ENCODE measurements around the gene FCRLA.
"Not testable (repeated sequence)": the region's sequence is repeated elsewhere in the genome, so short reads cannot be mapped to it uniquely, and the experiment has no call there.

FCRLA gene

GRCh38 chr1:161676958-161677689 lies 29.9 kb upstream of the FCRLA start:
- no peak for DNase-seq (ENCODE audit: low read depth)
- TF ChIP-seq, protein P1, sequence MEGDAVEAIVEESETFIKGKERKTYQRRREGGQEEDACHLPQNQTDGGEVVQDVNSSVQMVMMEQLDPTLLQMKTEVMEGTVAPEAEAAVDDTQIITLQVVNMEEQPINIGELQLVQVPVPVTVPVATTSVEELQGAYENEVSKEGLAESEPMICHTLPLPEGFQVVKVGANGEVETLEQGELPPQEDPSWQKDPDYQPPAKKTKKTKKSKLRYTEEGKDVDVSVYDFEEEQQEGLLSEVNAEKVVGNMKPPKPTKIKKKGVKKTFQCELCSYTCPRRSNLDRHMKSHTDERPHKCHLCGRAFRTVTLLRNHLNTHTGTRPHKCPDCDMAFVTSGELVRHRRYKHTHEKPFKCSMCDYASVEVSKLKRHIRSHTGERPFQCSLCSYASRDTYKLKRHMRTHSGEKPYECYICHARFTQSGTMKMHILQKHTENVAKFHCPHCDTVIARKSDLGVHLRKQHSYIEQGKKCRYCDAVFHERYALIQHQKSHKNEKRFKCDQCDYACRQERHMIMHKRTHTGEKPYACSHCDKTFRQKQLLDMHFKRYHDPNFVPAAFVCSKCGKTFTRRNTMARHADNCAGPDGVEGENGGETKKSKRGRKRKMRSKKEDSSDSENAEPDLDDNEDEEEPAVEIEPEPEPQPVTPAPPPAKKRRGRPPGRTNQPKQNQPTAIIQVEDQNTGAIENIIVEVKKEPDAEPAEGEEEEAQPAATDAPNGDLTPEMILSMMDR (IDR thresholded peaks at IDR 0.05; ENCODE audit: insufficient read depth, low read depth, low read length, missing control alignments) = no peak
- H3K4me3 ChIP-seq (ENCODE audit: low read length) = no peak overlapping the region

- DNase-seq (ENCODE audit: low read depth) = no peak
- H3K4me3 ChIP-seq (ENCODE audit: low read length) = no peak overlapping the region
- TF ChIP-seq, protein P1 (IDR thresholded peaks at IDR 0.05; ENCODE audit: insufficient read depth, low read depth, low read length, missing control alignments) = no peak
Measured at GRCh38 chr1:161678500-161678899, 28.5 kb upstream of the FCRLA start.

DNA sequence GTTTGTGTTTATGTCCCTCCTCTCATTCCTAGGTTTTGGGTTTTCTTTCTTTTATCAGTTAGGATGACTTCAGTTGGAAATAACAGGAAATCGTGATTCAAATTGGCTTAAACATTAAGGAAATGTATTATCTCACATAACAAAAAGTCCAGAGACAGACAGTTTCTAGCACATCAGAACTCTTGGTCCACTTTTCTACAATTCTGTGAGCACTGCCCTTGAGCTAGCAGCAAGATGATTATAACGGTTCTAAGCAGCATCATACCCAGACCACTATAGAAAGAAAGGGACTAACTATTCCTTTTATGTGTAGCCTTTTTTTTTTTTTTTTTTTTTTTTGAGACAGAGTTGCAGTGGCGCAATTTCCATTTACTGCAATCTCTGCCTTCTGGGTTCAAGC lies 25.1 kb upstream of the FCRLA start:
- TF ChIP-seq, protein P1 (IDR thresholded peaks at IDR 0.05; ENCODE audit: insufficient read depth, low read depth, low read length, missing control alignments) = no peak
- H3K4me3 ChIP-seq (ENCODE audit: low read length) = no peak overlapping the region
- DNase-seq (ENCODE audit: low read depth) = no peak

DNA sequence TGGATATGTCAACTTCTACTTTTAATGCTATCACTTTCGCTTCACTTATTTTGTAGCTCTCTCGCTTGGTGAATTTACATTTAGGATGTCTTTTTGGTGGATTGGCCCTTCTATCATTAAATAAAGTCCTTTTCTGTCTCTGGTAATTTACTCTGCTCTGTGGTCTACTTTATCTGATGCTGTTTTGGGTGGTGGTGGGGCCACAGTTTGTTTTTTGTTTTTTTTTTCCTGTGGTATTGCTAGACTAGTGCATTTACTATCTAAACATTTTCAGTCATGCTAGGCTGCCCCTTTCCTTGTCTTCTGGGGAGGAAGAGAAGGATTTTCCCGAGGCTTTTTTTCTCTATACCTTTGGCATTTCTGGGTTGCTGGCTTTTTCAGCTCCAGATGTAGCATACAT lies 18.1 kb upstream of the FCRLA start:
- TF ChIP-seq, protein P1 (IDR thresholded peaks at IDR 0.05; ENCODE audit: insufficient read depth, low read depth, low read length, missing control alignments) = no peak
- no peak for DNase-seq (ENCODE audit: low read depth)
- H3K4me3 ChIP-seq (ENCODE audit: low read length) = no peak overlapping the region

DNA sequence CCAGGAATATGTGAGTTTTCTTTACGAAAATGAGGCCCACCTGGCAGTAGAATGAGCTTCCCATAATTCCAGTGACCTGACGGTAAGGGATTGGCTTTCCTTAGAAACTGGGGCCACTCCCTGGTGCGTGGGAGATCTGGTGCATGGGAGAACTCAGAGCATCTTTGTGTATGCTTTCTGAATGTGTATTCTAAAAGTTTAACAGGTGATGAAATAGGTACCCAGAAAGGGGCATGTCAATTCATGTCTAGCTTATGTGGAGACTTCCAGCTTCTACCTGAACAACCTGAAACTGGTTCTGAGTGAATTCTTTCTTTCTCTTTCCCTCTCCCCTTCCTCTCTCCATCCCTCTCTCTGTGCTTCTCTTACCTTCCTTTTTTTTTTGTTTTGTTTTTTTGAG lies 15.2 kb upstream of the FCRLA start:
- TF ChIP-seq, protein P1 (IDR thresholded peaks at IDR 0.05; ENCODE audit: insufficient read depth, low read depth, low read length, missing control alignments) = no peak
- peak; percentile 78 for DNase-seq (ENCODE audit: low read depth)
- no peak overlapping the region for H3K4me3 ChIP-seq (ENCODE audit: low read length)

DNA sequence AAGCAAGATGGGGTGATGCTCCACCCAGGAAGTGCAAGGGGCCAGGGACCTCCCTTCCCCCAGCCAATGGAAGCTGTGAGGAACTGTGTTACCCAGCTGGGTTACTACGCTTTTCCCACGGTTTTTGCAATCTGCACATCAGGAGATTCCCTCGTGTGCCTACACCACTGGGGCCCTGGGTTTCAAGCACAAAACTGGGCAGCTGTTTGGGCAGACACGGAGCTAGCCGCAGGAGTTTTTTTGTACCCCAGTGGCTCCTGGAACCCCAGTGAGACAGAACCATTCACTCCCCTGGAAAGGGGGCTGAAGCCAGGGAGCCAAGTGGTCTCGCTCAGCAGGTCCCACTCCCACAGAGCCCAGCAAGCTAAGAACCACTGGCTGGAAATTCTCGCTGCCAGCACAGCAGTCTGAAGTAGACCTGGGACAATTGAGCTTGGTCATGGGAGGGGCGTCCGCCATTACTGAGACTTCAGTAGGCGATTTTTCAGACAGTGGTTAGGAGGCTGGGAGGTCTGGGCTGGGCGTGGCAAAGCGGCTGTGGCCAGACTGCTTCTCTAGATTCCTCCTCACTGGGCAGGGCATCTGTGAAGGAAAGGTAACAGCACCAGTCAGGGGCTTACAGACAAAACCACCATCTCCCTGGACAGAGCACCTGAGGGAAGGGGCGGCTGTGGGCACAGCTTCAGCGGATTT lies 13.9 kb upstream of the FCRLA start:
- not testable (repeated sequence) for H3K4me3 ChIP-seq (ENCODE audit: low read length); DNase-seq (ENCODE audit: low read depth)

DNA sequence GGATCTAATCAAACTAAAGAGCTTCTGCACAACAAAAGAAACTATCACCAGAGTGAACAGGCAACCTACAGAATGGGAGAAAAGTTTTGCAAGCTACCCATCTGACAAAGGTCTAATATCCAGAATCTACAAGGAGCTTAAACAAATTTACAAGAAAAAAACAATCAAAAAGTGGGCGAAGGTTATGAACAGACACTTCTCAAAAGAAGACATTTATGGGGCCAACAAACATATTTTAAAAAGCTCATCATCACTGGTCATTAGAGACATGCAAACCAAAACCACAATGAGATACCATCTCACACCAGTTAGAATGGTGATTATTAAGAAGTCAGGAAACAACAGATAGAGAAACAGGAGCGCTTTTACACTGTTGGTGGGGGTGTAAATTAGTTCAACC lies 8.7 kb upstream of the FCRLA start:
- not testable (repeated sequence) for DNase-seq (ENCODE audit: low read depth); H3K4me3 ChIP-seq (ENCODE audit: low read length)

- TF ChIP-seq, protein P1 (IDR thresholded peaks at IDR 0.05; ENCODE audit: insufficient read depth, low read depth, low read length, missing control alignments) = no peak
- H3K4me3 ChIP-seq (ENCODE audit: low read length) = no peak overlapping the region
- DNase-seq (ENCODE audit: low read depth) = no peak
Measured at GRCh38 chr1:161702250-161702649, 4.8 kb upstream of the FCRLA start.
